SK-N-SH (cell line): Measurements from ENCODE around the gene CTCF. TPM values are rescaled to one million over a fixed set of nuclear protein-coding genes. Genes with fewer than 3 reads are reported as not detected.
A peak's percentile ranks its signal among the peaks of the same experiment; 100 is the strongest.

Experiments
- CTCF ChIA-PET: fragments of 300-600, 350-600 bp; formaldehyde crosslinking; extraction: SDS; loops from one replicate; lab custom pipeline; 2021; lab: Yijun Ruan, JAX
- POLR2A ChIA-PET: fragments of 350-600 bp; sonication (Branson Sonifier 250); formaldehyde crosslinking; extraction: SDS; loops from one replicate; lab custom pipeline; 2020; ENCODE audit warnings: antibody characterized with exemption, inconsistent platforms; lab: Yijun Ruan, JAX
- DNase-seq: peaks from one replicate; pipeline ENCODE4 v3.0.0; 2012
- H2AFZ ChIP-seq: fragments of 200-600 bp; sonication (generic); 2 replicates; pipeline ENCODE4 v1.8.1; 2016; ENCODE audit warnings: antibody characterized with exemption, mild to moderate bottlenecking, low read depth
- H3F3A ChIP-seq: fragments of 200-600 bp; sonication (generic); replicated peaks from 2 replicates; pipeline ENCODE3; 2016; ENCODE audit warnings: antibody characterized with exemption, mild to moderate bottlenecking; ENCODE audit not compliant: insufficient read depth
- H3K27ac ChIP-seq, 2 experiments: fragments of 200-500 bp in 1 of 2; fragments of 200-600 bp in 1 of 2; sonication (Bioruptor generic) in 1 of 2; sonication (generic), shearing (Covaris generic) in 1 of 2; 2 replicates each; pipeline versions ENCODE4 v1.5.1 to v1.6.1; 2014 to 2016; ENCODE audit warnings: low read depth in 2 of 2, inconsistent platforms in 1 of 2, low read length in 1 of 2, mild to moderate bottlenecking in 1 of 2, mixed read lengths in 1 of 2
- H3K27me3 ChIP-seq: fragments of 200-600 bp; sonication (generic), shearing (Covaris generic); 2 replicates; pipeline ENCODE4 v1.6.1; 2016; ENCODE audit warnings: mixed run types; ENCODE audit not compliant: insufficient read depth
- H3K36me3 ChIP-seq, 2 experiments: fragments of 200-500 bp in 1 of 2; fragments of 200-600 bp in 1 of 2; sonication (Bioruptor generic) in 1 of 2; sonication (generic) in 1 of 2; replicated peaks in 1 of 2; 2 replicates each; pipeline versions ENCODE3 to v1.5.1; 2014 to 2016; ENCODE audit warnings: low read length in 1 of 2, mild to moderate bottlenecking in 1 of 2; ENCODE audit not compliant: insufficient read depth in 2 of 2, control insufficient read depth in 1 of 2
- H3K4me1 ChIP-seq, 2 experiments: fragments of 200-500 bp in 1 of 2; fragments of 200-600 bp in 1 of 2; sonication (Bioruptor generic) in 1 of 2; sonication (generic), shearing (Covaris generic) in 1 of 2; 2 replicates each; pipeline versions ENCODE4 v1.5.1 to v1.6.1; 2014 to 2016; ENCODE audit warnings: low read depth in 1 of 2, low read length in 1 of 2, mixed run types in 1 of 2; ENCODE audit not compliant: insufficient read depth in 2 of 2, control insufficient read depth in 1 of 2
- H3K4me2 ChIP-seq: fragments of 200-600 bp; sonication (generic), shearing (Covaris generic); 2 replicates; pipeline ENCODE4 v1.6.1; 2017; ENCODE audit warnings: mixed run types
- H3K4me3 ChIP-seq, 2 experiments: fragments of 200-500 bp in 1 of 2; fragments of 200-600 bp in 1 of 2; sonication (Bioruptor generic) in 1 of 2; sonication (generic), shearing (Covaris generic) in 1 of 2; 2 replicates each; pipeline versions ENCODE4 v1.5.1 to v1.8.1; 2014 to 2016; ENCODE audit warnings: low read depth in 2 of 2, inconsistent platforms in 1 of 2, low read length in 1 of 2, mild to moderate bottlenecking in 1 of 2, mixed read lengths in 1 of 2, moderate library complexity in 1 of 2
- H3K79me2 ChIP-seq: fragments of 200-600 bp; sonication (generic); 2 replicates; pipeline ENCODE4 v1.8.1; 2017; ENCODE audit warnings: mild to moderate bottlenecking; ENCODE audit not compliant: insufficient read depth
- H3K9ac ChIP-seq: fragments of 200-600 bp; sonication (generic); 2 replicates; pipeline ENCODE4 v1.6.1; 2017; ENCODE audit warnings: mixed run types
- H3K9me2 ChIP-seq: fragments of 200-600 bp; sonication (generic); 2 replicates; pipeline ENCODE4 v1.6.1; 2017; ENCODE audit warnings: mixed run types
- H3K9me3 ChIP-seq: fragments of 200-600 bp; sonication (generic); 2 replicates; pipeline ENCODE4 v1.6.1; 2017; ENCODE audit warnings: mixed run types, mild to moderate bottlenecking, moderate library complexity
- H4K20me1 ChIP-seq: fragments of 200-600 bp; sonication (generic); 2 replicates; pipeline ENCODE4 v1.6.1; 2017; ENCODE audit warnings: mild to moderate bottlenecking, mixed run types; ENCODE audit not compliant: insufficient read depth
- EZH2phosphoT487 ChIP-seq: fragments of 200-600 bp; sonication (generic); IDR thresholded peaks from 2 replicates; pipeline ENCODE4 v1.6.1; 2017; ENCODE audit warnings: low read depth, mixed run types, mild to moderate bottlenecking, antibody characterized with exemption, moderate library complexity, borderline replicate concordance
- FOSL2 ChIP-seq: IDR thresholded peaks from 2 replicates; pipeline ENCODE4 v1.4.0; 2012; ENCODE audit warnings: low read depth, mild to moderate bottlenecking, moderate library complexity, borderline replicate concordance
- FOXJ3 ChIP-seq: sonication (generic); formaldehyde crosslinking; IDR thresholded peaks from 2 replicates; pipeline ENCODE4 v1.5.1; 2020; ENCODE audit warnings: mild to moderate bottlenecking, missing genetic modification reagents
- GABPA ChIP-seq: IDR thresholded peaks from 2 replicates; pipeline ENCODE4 v1.4.0; 2012; ENCODE audit warnings: low read depth, mild to moderate bottlenecking
- JUND ChIP-seq: IDR thresholded peaks from 2 replicates; pipeline ENCODE4 v1.4.0; 2012
- MEF2A ChIP-seq: IDR thresholded peaks from 2 replicates; pipeline ENCODE4 v1.4.0; 2012; ENCODE audit warnings: low read depth, borderline replicate concordance
- RCOR1 ChIP-seq: fragments of 150-350 bp; IDR thresholded peaks from 2 replicates; pipeline ENCODE4 v1.6.1; 2017; ENCODE audit warnings: antibody characterized with exemption, low read length
- RXRA ChIP-seq: IDR thresholded peaks from 2 replicates; pipeline ENCODE4 v1.4.0; 2012; ENCODE audit warnings: low read depth, mild to moderate bottlenecking, borderline replicate concordance
- SMC3 ChIP-seq: IDR thresholded peaks from 2 replicates; pipeline ENCODE4 v1.6.1; 2012; ENCODE audit warnings: low read depth, low read length, improper control_type of control experiment
- TEAD4 ChIP-seq: IDR thresholded peaks from 2 replicates; pipeline ENCODE4 v1.4.0; 2012; ENCODE audit warnings: mild to moderate bottlenecking, borderline replicate concordance; ENCODE audit not compliant: insufficient read depth
- WGBS: methylation state at CpG from one replicate; pipeline ENCODE4 v1.1.6; 2017; ENCODE audit warnings: low lambda C conversion rate; 5-methylcytosine and 5-hydroxymethylcytosine counted together
- polyA plus RNA-seq, 3 experiments: library from polyadenylated mRNA; depleted of rRNA; stranded (reverse); fragments of >200 nt; gene quantifications; 2 replicates each; pipeline ENCODE4 v1.2.3, GENCODE V29; 2012
- TF ChIP-seq, protein P1 (sequence below): IDR thresholded peaks from 2 replicates; pipeline ENCODE4 v1.6.1; 2012; ENCODE audit warnings: mild to moderate bottlenecking, low read depth, low read length, moderate library complexity

The CTCF gene
- polyA plus RNA-seq, 1 of the 3 experiments (the other 2 are of a cell fraction) = 19.6 TPM

DNA sequence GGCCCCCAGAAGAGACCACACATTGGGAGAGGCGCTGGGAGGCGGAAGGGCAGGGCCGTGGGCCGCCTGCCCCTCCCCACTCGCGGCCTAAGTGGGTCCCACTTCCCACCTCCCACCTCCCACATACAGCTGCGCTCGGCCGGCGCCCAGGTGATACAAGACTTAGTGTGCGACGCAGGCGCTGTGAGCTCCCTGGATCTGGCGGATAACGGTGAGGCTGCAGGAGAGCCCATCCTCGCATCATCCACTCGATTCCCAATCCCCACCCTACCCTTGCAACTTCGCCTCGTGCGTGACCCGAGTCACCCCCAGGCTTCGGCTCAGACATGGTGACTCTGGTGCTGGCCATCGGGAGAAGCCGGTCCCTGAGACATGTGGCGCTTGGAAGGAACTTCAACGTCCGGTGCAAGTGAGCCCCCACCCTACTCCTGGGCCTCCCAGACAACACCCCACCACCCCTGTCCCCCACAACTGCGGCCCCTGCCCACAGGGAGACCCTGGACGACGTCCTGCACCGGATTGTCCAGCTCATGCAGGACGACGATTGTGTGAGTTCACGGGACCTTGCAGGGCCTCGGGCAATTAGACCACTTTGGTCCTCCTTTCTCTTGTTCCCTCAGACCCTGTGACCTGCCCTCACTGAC is 86.6 kb downstream of the CTCF start:
- H3K4me2 ChIP-seq = no peak overlapping the region
- H3K4me1 ChIP-seq = peaks cover 0 to 9% of the 10 kb centered on the region in 2 experiments; a peak in 1 of 4 replicates
- H3K27ac ChIP-seq = no peak overlapping the region
- CTCF ChIA-PET = interaction anchor here (1.4 to 16.5 kb wide), 3 partner anchors 98 to 168 kb away, joined by 5 to 263 read pairs (median 43); partner anchors contain the start of gene ATP6V0D1
- no peaks in the 10 kb centered on the region for H3K9me2 ChIP-seq
- WGBS = 87% methylated on average over 23 of the region's 35 CpGs
- no peaks in the 10 kb centered on the region for H3F3A ChIP-seq
- H3K9ac ChIP-seq = no peak overlapping the region
- no peak overlapping the region for H2AFZ ChIP-seq
- no peaks in the 10 kb centered on the region for H3K9me3 ChIP-seq
- H3K36me3 ChIP-seq = no peaks in the 10 kb centered on the region
- TF ChIP-seq MEF2A (no peak), TEAD4 (no peak)
- POLR2A ChIA-PET = no interaction called here
- H4K20me1 ChIP-seq = peaks cover 4% of the 10 kb centered on the region; the same call in 1 of the 2 replicates
- H3K79me2 ChIP-seq = no peaks in the 10 kb centered on the region
- no peak overlapping the region for H3K4me3 ChIP-seq
- H3K27me3 ChIP-seq = no peaks in the 10 kb centered on the region
- no peak for DNase-seq

DNA sequence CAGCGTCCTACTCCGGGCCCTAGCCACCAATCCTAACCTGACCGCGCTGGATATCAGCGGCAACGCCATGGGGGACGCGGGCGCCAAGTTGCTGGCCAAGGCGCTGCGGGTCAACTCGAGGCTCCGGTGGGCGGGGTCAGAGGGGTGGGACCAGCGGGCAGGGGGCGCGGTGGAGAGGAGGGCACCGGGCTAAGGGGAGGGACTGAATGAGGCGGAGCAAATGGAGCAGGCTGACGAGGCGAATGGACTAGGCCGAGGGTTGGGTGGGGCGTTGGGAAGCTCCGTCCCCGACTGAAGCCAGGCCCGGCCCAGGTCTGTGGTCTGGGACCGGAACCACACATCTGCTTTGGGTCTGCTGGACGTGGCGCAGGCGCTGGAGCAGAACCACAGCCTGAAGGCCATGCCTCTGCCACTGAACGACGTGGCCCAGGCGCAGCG is 87.2 kb downstream of the CTCF start:
- H3K9me3 ChIP-seq = no peaks in the 10 kb centered on the region
- peaks cover 4% of the 10 kb centered on the region; the same call in 1 of the 2 replicates for H4K20me1 ChIP-seq
- no peak overlapping the region for H2AFZ ChIP-seq
- CTCF ChIA-PET = interaction anchor here (6.6 to 16.5 kb wide), 2 partner anchors 99 to 127 kb away, joined by 43 to 263 read pairs; no protein-coding TSS in a partner anchor
- peak; percentile 60 for DNase-seq
- H3K4me3 ChIP-seq = no peak overlapping the region
- TF ChIP-seq FOSL2 (no peak), MEF2A (no peak), SMC3 (no peak), GABPA (no peak), EZH2phosphoT487 (no peak), RXRA (no peak), RCOR1 (no peak), JUND (no peak), FOXJ3 (CRISPR knock-in tag) (no peak)
- TF ChIP-seq, protein P1, sequence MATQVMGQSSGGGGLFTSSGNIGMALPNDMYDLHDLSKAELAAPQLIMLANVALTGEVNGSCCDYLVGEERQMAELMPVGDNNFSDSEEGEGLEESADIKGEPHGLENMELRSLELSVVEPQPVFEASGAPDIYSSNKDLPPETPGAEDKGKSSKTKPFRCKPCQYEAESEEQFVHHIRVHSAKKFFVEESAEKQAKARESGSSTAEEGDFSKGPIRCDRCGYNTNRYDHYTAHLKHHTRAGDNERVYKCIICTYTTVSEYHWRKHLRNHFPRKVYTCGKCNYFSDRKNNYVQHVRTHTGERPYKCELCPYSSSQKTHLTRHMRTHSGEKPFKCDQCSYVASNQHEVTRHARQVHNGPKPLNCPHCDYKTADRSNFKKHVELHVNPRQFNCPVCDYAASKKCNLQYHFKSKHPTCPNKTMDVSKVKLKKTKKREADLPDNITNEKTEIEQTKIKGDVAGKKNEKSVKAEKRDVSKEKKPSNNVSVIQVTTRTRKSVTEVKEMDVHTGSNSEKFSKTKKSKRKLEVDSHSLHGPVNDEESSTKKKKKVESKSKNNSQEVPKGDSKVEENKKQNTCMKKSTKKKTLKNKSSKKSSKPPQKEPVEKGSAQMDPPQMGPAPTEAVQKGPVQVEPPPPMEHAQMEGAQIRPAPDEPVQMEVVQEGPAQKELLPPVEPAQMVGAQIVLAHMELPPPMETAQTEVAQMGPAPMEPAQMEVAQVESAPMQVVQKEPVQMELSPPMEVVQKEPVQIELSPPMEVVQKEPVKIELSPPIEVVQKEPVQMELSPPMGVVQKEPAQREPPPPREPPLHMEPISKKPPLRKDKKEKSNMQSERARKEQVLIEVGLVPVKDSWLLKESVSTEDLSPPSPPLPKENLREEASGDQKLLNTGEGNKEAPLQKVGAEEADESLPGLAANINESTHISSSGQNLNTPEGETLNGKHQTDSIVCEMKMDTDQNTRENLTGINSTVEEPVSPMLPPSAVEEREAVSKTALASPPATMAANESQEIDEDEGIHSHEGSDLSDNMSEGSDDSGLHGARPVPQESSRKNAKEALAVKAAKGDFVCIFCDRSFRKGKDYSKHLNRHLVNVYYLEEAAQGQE = no peak
- H3K79me2 ChIP-seq = no peaks in the 10 kb centered on the region
- H3K36me3 ChIP-seq = no peaks in the 10 kb centered on the region
- H3K27ac ChIP-seq = no peak overlapping the region
- H3K4me2 ChIP-seq = no peak overlapping the region
- H3K9me2 ChIP-seq = no peaks in the 10 kb centered on the region
- H3F3A ChIP-seq = no peaks in the 10 kb centered on the region
- no peak overlapping the region for H3K9ac ChIP-seq
- POLR2A ChIA-PET = no interaction called here
- WGBS = 79% methylated on average over 26 of the region's 34 CpGs
- no peaks in the 10 kb centered on the region for H3K27me3 ChIP-seq
- peaks cover 0 to 14% of the 10 kb centered on the region in 2 experiments; a peak in 1 of 4 replicates for H3K4me1 ChIP-seq
